Retinal pigment epithelial cell (primary cell): ENCODE results near the gene ALMS1.

ENCODE experiments used
- DNase-seq: peaks from one replicate; pipeline ENCODE4 v3.0.0-alpha.2; 2010; ENCODE audit warnings: low read depth
- H3K4me3 ChIP-seq: 2 replicates; pipeline ENCODE4 v1.5.1; 2011; ENCODE audit warnings: mild to moderate bottlenecking, low read length, control low read depth, moderate library complexity
- CTCF ChIP-seq: conservative IDR thresholded peaks from 2 replicates; pipeline ENCODE4 v1.5.1; 2011; ENCODE audit warnings: low read depth, low read length, control low read depth, inconsistent platforms

Gene ALMS1

GRCh38 chr2:73374269-73374668, 11.4 kb upstream of the ALMS1 start:
- H3K4me3 ChIP-seq: no peak overlapping the region
- TF ChIP-seq CTCF: no peak
- no peak for DNase-seq

- DNase-seq: no peak
- TF ChIP-seq CTCF: no peak
- H3K4me3 ChIP-seq: no peak overlapping the region
Measured at GRCh38 chr2:73376681-73377080, 9.0 kb upstream of the ALMS1 start.

DNA sequence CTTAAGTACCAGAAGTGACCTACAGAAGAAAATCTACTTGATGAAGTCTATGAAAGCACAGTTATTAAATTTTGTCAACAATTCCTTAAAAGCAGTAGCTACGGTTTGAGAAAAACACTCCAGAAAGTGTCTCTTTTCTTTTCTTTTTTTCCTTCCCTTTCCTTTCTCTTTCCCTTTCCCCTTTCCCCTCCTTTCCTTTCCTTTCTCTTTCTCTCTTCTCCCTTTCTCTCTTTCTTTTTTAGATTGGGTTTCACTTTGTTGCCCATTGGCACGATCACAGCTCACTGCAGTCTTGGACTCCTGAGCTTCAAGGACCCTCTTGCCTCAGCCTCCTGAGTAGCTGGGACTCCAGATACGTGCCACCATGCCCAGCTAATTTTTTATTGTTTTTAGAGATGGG, 2.6 kb upstream of the ALMS1 start:
- no peak for TF ChIP-seq CTCF
- no peak overlapping the region for H3K4me3 ChIP-seq
- DNase-seq: no peak

GRCh38 chr2:73385123-73385503, 523 bp upstream of the ALMS1 start:
- no peak for TF ChIP-seq CTCF
- H3K4me3 ChIP-seq: peak overlapping the region; percentile 76
- no peak for DNase-seq

GRCh38 chr2:73386342-73386868, 769 bp downstream of the ALMS1 start:
- H3K4me3 ChIP-seq: peak overlapping the region; percentile 76
- no peak for DNase-seq
- TF ChIP-seq CTCF: no peak

GRCh38 chr2:73386894-73387636, 1.4 kb downstream of the ALMS1 start:
- no peak for DNase-seq
- peak overlapping the region; percentile 76 for H3K4me3 ChIP-seq

More at GRCh38 chr2:73386894-73387636, 1.4 kb downstream of the ALMS1 start:
- TF ChIP-seq CTCF: no peak
